Spleen (tissue), 11 donors: Measurements from ENCODE around the gene ZNF385C. TPM values are rescaled to one million over a fixed set of nuclear protein-coding genes. Genes with fewer than 3 reads are reported as not detected.

Experiments used
- DNase-seq: peaks from one replicate; pipeline ENCODE4 v3.0.0-alpha.2; 2020
- H3K27ac ChIP-seq, 8 donors: fragments of 200-600 bp; sonication (generic) in 7 of 8; 1 replicate in 4 of 8; 2 replicates in 4 of 8; pipeline versions ENCODE4 v1.5.0 to v1.8.0; 2016 to 2021; ENCODE audit warnings: inconsistent platforms in 4 of 8, mild to moderate bottlenecking in 4 of 8, moderate library complexity in 1 of 8
- H3K27me3 ChIP-seq, 7 donors: fragments of 200-600 bp; sonication (generic) in 6 of 7; replicated peaks in 1 of 7; 1 replicate in 4 of 7; 2 replicates in 3 of 7; pipeline versions ENCODE4 v1.5.0 to v1.8.0; 2016 to 2021; ENCODE audit warnings: inconsistent platforms in 3 of 7, mild to moderate bottlenecking in 1 of 7
- H3K36me3 ChIP-seq, 6 donors: fragments of 200-600 bp; sonication (generic) in 5 of 6; 1 replicate in 4 of 6; 2 replicates in 2 of 6; pipeline versions ENCODE4 v1.5.0 to v1.8.0; 2016 to 2021; ENCODE audit warnings: inconsistent platforms in 2 of 6
- H3K4me1 ChIP-seq, 6 donors: fragments of 200-600 bp; sonication (generic) in 5 of 6; 1 replicate in 3 of 6; 2 replicates in 3 of 6; pipeline versions ENCODE4 v1.5.0 to v1.8.0; 2016 to 2021; ENCODE audit warnings: inconsistent platforms in 3 of 6
- H3K4me3 ChIP-seq, 8 donors: fragments of 200-600 bp; sonication (generic) in 7 of 8; 1 replicate in 4 of 8; 2 replicates in 4 of 8; pipeline versions ENCODE4 v1.5.0 to v1.8.0; 2016 to 2021; ENCODE audit warnings: inconsistent platforms in 4 of 8, mild to moderate bottlenecking in 4 of 8, moderate library complexity in 2 of 8
- H3K9me3 ChIP-seq, 8 donors: fragments of 200-600 bp; sonication (generic) in 7 of 8; 1 replicate in 4 of 8; 2 replicates in 4 of 8; pipeline versions ENCODE4 v1.5.0 to v1.8.0; 2016 to 2021; ENCODE audit warnings: inconsistent platforms in 4 of 8
- CTCF ChIP-seq, 11 experiments: fragments of 200-600 bp in 7 of 11; fragments of 450-650 bp in 4 of 11; sonication (generic) in 4 of 11; IDR thresholded peaks in 8 of 11; conservative IDR thresholded peaks in 3 of 11; 1 replicate in 7 of 11; 2 replicates in 4 of 11; pipeline versions ENCODE4 v1.4.0 to v1.8.0; 2016 to 2021; ENCODE audit warnings: antibody characterized with exemption in 11 of 11, inconsistent platforms in 4 of 11, mild to moderate bottlenecking in 1 of 11
- POLR2A ChIP-seq, 3 donors: fragments of 450-650 bp; IDR thresholded peaks; one replicate each; pipeline ENCODE4 v1.5.1; 2017; ENCODE audit warnings: antibody characterized with exemption in 3 of 3, mild to moderate bottlenecking in 1 of 3
- POLR2AphosphoS5 ChIP-seq, 3 donors: sonication (generic); formaldehyde crosslinking; IDR thresholded peaks; one replicate each; pipeline ENCODE4 v1.5.1; 2017; ENCODE audit warnings: antibody characterized with exemption in 3 of 3
- WGBS, 5 donors: extraction: QIAGEN DNeasy Blood & Tissue Kit in 3 of 5; methylation state at CpG; one replicate each; pipeline versions ENCODE4 v1.1.5 to v1.1.7; 2013 to 2018; 5-methylcytosine and 5-hydroxymethylcytosine counted together
- intact Hi-C: fragments of 100-400 bp; cut with DNase I; formaldehyde crosslinking; loops from one replicate; pipeline ENCODE4 v1.15.0; 2023; ENCODE audit warnings: low total_unique reads
- polyA plus RNA-seq, 3 donors: library from polyadenylated mRNA; stranded (reverse); fragments of 200-250 nt; gene quantifications; one replicate each; pipeline ENCODE4 v1.2.1, GENCODE V29; 2013
- total RNA-seq, 7 donors: library from RNA; depleted of rRNA in 3 of 7; stranded (reverse); fragments of >200 nt in 3 of 7; fragmentation: NEBNext Ultra II Directional in 4 of 7; extraction: Animal tissue kit (Norgen Biotek cat#: 25700) in 4 of 7; gene quantifications; one replicate each; pipeline versions ENCODE4 v1.1.0 to v1.2.1, GENCODE V29; 2016 to 2021
- donor health status: healthy with polysubstance abuse.
- donor health status: DM: no; HTN: no; CAD: no; lungs with moderate emphysema.
- donor health status: DM: no; HTN: no; CAD: no.
- donor health status: Bipolar disorder and iron deficiency.
- donor health status: healthy.
- donor health status: DM: no; HTN: no; CAD: no.
- donor health status: DM: yes; HTN: yes; CAD: no.

ZNF385C gene
- total and polyA plus RNA-seq, 10 donors = 0.17 to 0.60 (median 0.41) TPM; not detected in 2

GRCh38 chr17:41992576-41992975 is 105.7 kb downstream of the ZNF385C start:
- Histone ChIP-seq H3K27ac (peak overlapping the region in 1 of 8 donors; percentile 4), H3K27me3 (no peaks in the 10 kb centered on the region), H3K4me1 (peaks cover 0 to 23% (median 8%) of the 10 kb centered on the region in 6 donors), H3K9me3 (no peaks in the 10 kb centered on the region), H3K36me3 (peaks cover 5 to 100% (median 98%) of the 10 kb centered on the region in 6 donors), H3K4me3 (no peak overlapping the region)
- TF ChIP-seq CTCF (IDR thresholded peaks at IDR 0.05 in 8 of 11, conservative IDR thresholded peaks at IDR 0.05 in 3 of 11) (no peak), POLR2AphosphoS5 (IDR thresholded peaks at IDR 0.05) (no peak)
- DNase-seq = no peak
- intact Hi-C loops = no loop called here
- 86 to 95% (median 89%) methylated on average over 3 of the region's 3 CpGs for WGBS, 5 donors

GRCh38 chr17:41989702-41990419 is 108.4 kb downstream of the ZNF385C start:
- no peak overlapping the region for H3K4me3 ChIP-seq
- WGBS, 5 donors = 78 to 98% (median 95%) methylated on average over 5 of the region's 5 CpGs
- H3K27ac ChIP-seq = no peak overlapping the region
- no peaks in the 10 kb centered on the region for H3K9me3 ChIP-seq
- H3K27me3 ChIP-seq = no peaks in the 10 kb centered on the region
- H3K4me1 ChIP-seq = peaks cover 0 to 2% (median 0%) of the 10 kb centered on the region in 6 donors
- H3K36me3 ChIP-seq = peaks cover 7 to 100% (median 96%) of the 10 kb centered on the region in 6 donors
- no peak for DNase-seq
- intact Hi-C loops = no loop called here
- TF ChIP-seq POLR2A (IDR thresholded peaks at IDR 0.05) (no peak), CTCF (IDR thresholded peaks at IDR 0.05 in 8 of 11, conservative IDR thresholded peaks at IDR 0.05 in 3 of 11) (no peak), POLR2AphosphoS5 (IDR thresholded peaks at IDR 0.05) (no peak)

GRCh38 chr17:41988418-41988817 is 109.9 kb downstream of the ZNF385C start:
- Histone ChIP-seq H3K4me1 (peaks cover 0 to 11% (median 0%) of the 10 kb centered on the region in 6 donors), H3K27ac (no peak overlapping the region), H3K27me3 (no peaks in the 10 kb centered on the region), H3K36me3 (peaks cover 7 to 100% (median 95%) of the 10 kb centered on the region in 6 donors), H3K9me3 (no peaks in the 10 kb centered on the region), H3K4me3 (no peak overlapping the region)
- no peak for DNase-seq
- WGBS, 5 donors = 96 to 99% (median 98%) methylated on average over 2 of the region's 2 CpGs
- intact Hi-C loops = no loop called here
- TF ChIP-seq CTCF (IDR thresholded peaks at IDR 0.05 in 8 of 11, conservative IDR thresholded peaks at IDR 0.05 in 3 of 11) = no peak
- no peak for TF ChIP-seq POLR2AphosphoS5 (IDR thresholded peaks at IDR 0.05)
- no peak for TF ChIP-seq POLR2A (IDR thresholded peaks at IDR 0.05)

GRCh38 chr17:41987642-41988041 is 110.6 kb downstream of the ZNF385C start:
- TF ChIP-seq POLR2A (IDR thresholded peaks at IDR 0.05) (no peak), POLR2AphosphoS5 (IDR thresholded peaks at IDR 0.05) (no peak), CTCF (IDR thresholded peaks at IDR 0.05 in 8 of 11, conservative IDR thresholded peaks at IDR 0.05 in 3 of 11) (no peak)
- peaks cover 7 to 100% (median 95%) of the 10 kb centered on the region in 6 donors for H3K36me3 ChIP-seq
- no peaks in the 10 kb centered on the region for H3K27me3 ChIP-seq
- DNase-seq = no peak
- no peak overlapping the region for H3K27ac ChIP-seq
- intact Hi-C loops = no loop called here
- H3K4me1 ChIP-seq = peaks cover 0 to 11% (median 0%) of the 10 kb centered on the region in 6 donors
- WGBS, 5 donors = 60 to 81% (median 72%) methylated on average over 3 of the region's 3 CpGs
- no peak overlapping the region for H3K4me3 ChIP-seq
- H3K9me3 ChIP-seq = no peaks in the 10 kb centered on the region
